ENCODE results near the gene SLC22A16.

Gene SLC22A16

DNA sequence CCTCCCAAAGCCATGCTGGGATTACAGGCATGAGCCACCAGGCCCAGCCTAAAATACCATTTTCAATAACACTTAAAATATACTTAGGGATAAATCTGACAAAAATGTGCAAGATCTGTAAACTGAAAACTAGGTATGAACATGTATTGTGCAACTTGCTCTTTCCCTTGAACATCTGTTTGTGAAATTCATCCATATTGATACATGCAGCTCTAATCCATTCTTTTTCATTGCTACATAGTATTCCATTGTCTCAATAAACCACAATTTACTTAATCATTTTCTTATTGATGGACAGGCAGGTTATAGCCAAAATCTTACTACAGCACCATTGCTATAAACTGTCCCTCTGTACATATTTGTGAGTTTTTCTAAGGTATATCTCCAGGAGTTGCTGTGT is 4.7 kb upstream of the SLC22A16 start:
- H3K4me3 ChIP-seq (ENCODE audit: low read depth, low read length) = no peak overlapping the region
- no peak for TF ChIP-seq CTCF (IDR thresholded peaks at IDR 0.05; ENCODE audit: insufficient read depth, low read depth, low read length, missing control alignments)
- no peak for DNase-seq (ENCODE audit: low read depth)

- no peak for DNase-seq (ENCODE audit: low read depth)
- no peak overlapping the region for H3K4me3 ChIP-seq (ENCODE audit: low read depth, low read length)
- no peak for TF ChIP-seq CTCF (IDR thresholded peaks at IDR 0.05; ENCODE audit: insufficient read depth, low read depth, low read length, missing control alignments)
Measured at GRCh38 chr6:110475066-110475653, 1.3 kb downstream of the SLC22A16 start.

GRCh38 chr6:110474500-110474899 is 1.9 kb downstream of the SLC22A16 start:
- H3K4me3 ChIP-seq (ENCODE audit: low read depth, low read length) = no peak overlapping the region
- TF ChIP-seq CTCF (IDR thresholded peaks at IDR 0.05; ENCODE audit: insufficient read depth, low read depth, low read length, missing control alignments) = no peak
- DNase-seq (ENCODE audit: low read depth) = no peak

GRCh38 chr6:110472739-110473138 is 3.7 kb downstream of the SLC22A16 start:
- no peak overlapping the region for H3K4me3 ChIP-seq (ENCODE audit: low read depth, low read length)
- no peak for TF ChIP-seq CTCF (IDR thresholded peaks at IDR 0.05; ENCODE audit: insufficient read depth, low read depth, low read length, missing control alignments)

GRCh38 chr6:110471726-110472365 is 4.6 kb downstream of the SLC22A16 start:
- TF ChIP-seq CTCF (IDR thresholded peaks at IDR 0.05; ENCODE audit: insufficient read depth, low read depth, low read length, missing control alignments) = no peak
- no peak overlapping the region for H3K4me3 ChIP-seq (ENCODE audit: low read depth, low read length)
- DNase-seq (ENCODE audit: low read depth) = no peak

More at GRCh38 chr6:110472739-110473138, 3.7 kb downstream of the SLC22A16 start:
- no peak for DNase-seq (ENCODE audit: low read depth)

GRCh38 chr6:110468731-110469130 is 7.7 kb downstream of the SLC22A16 start:
- DNase-seq (ENCODE audit: low read depth) = no peak
- no peak for TF ChIP-seq CTCF (IDR thresholded peaks at IDR 0.05; ENCODE audit: insufficient read depth, low read depth, low read length, missing control alignments)

More at GRCh38 chr6:110468731-110469130, 7.7 kb downstream of the SLC22A16 start:
- H3K4me3 ChIP-seq (ENCODE audit: low read depth, low read length) = no peak overlapping the region
